Neural cell (in vitro differentiated cells): ENCODE results near the gene GPC5. TPM values are rescaled to one million over a fixed set of nuclear protein-coding genes. Genes with fewer than 3 reads are reported as not detected.
A peak's percentile ranks its signal among the peaks of the same experiment; 100 is the strongest.
"Not testable (repeated sequence)": the region's sequence is repeated elsewhere in the genome, so short reads cannot be mapped to it uniquely, and the experiment has no call there.

ENCODE experiments used
- H2AFZ ChIP-seq: fragments of 200-600, 300-800 bp; sonication (generic), shearing (Covaris generic); 2 replicates; pipeline ENCODE4 v1.6.0; 2014; ENCODE audit warnings: low read depth, mild to moderate bottlenecking, antibody characterized with exemption, low read length, moderate library complexity
- H3F3A ChIP-seq: fragments of 200-600 bp; shearing (Covaris generic); 2 replicates; pipeline ENCODE4 v1.6.1; 2016; ENCODE audit warnings: mild to moderate bottlenecking, moderate library complexity, mixed read lengths, antibody characterized with exemption, low read length; ENCODE audit not compliant: insufficient read depth, poor library complexity, severe bottlenecking
- H3K27ac ChIP-seq: fragments of 200-600, 300-800 bp; sonication (generic), shearing (Covaris generic); 2 replicates; pipeline ENCODE4 v1.5.1; 2014; ENCODE audit warnings: mild to moderate bottlenecking, low read length, moderate library complexity
- H3K27me3 ChIP-seq: fragments of 300-800, 200-600 bp; sonication (generic), shearing (Covaris generic); 2 replicates; pipeline ENCODE4 v1.6.0; 2014; ENCODE audit warnings: mild to moderate bottlenecking, low read depth, low read length, moderate library complexity; ENCODE audit not compliant: insufficient read depth
- H3K36me3 ChIP-seq: fragments of 300-800, 200-600 bp; sonication (generic), shearing (Covaris generic); 2 replicates; pipeline ENCODE4 v1.5.1; 2014; ENCODE audit warnings: mild to moderate bottlenecking, antibody characterized with exemption, low read length, moderate library complexity; ENCODE audit not compliant: insufficient read depth
- H3K4me2 ChIP-seq: fragments of 300-800, 200-600 bp; sonication (generic), shearing (Covaris generic); 2 replicates; pipeline ENCODE4 v1.6.0; 2014; ENCODE audit warnings: mild to moderate bottlenecking, low read length
- H3K4me3 ChIP-seq: fragments of 300-800, 200-600 bp; sonication (generic), shearing (Covaris generic); 2 replicates; pipeline ENCODE4 v1.5.1; 2014; ENCODE audit warnings: mild to moderate bottlenecking, low read length, moderate library complexity
- H3K79me2 ChIP-seq: fragments of 200-600 bp; shearing (Covaris generic); replicated peaks from 2 replicates; pipeline ENCODE4 v1.6.0; 2014; ENCODE audit warnings: mild to moderate bottlenecking, low read length, moderate library complexity; ENCODE audit not compliant: insufficient read depth
- H3K9ac ChIP-seq: fragments of 300-800, 200-600 bp; sonication (generic), shearing (Covaris generic); 2 replicates; pipeline ENCODE4 v1.6.1; 2016; ENCODE audit warnings: mild to moderate bottlenecking, low read length, mixed read lengths
- H3K9me2 ChIP-seq: fragments of 200-600 bp; shearing (Covaris generic); 2 replicates; pipeline ENCODE4 v1.6.1; 2016; ENCODE audit warnings: mild to moderate bottlenecking, low read length, mixed read lengths; ENCODE audit not compliant: insufficient read depth
- H3K9me3 ChIP-seq: fragments of 200-600, 300-800 bp; sonication (generic), shearing (Covaris generic); 2 replicates; pipeline ENCODE4 v1.6.1; 2016; ENCODE audit warnings: mild to moderate bottlenecking, mixed run types, low read length, moderate library complexity, mixed read lengths
- H4K20me1 ChIP-seq: fragments of 200-600 bp; shearing (Covaris generic); 2 replicates; pipeline ENCODE4 v1.6.1; 2016; ENCODE audit warnings: mild to moderate bottlenecking, mixed run types; ENCODE audit not compliant: insufficient read depth
- EP300 ChIP-seq: fragments of 450-650 bp; conservative IDR thresholded peaks from 2 replicates; pipeline ENCODE4 v1.6.1; 2014; ENCODE audit warnings: antibody characterized with exemption, mild to moderate bottlenecking, moderate library complexity; ENCODE audit not compliant: poor library complexity, severe bottlenecking
- EZH2 ChIP-seq: fragments of 200-600, 300-800 bp; shearing (Covaris generic), sonication (generic); IDR thresholded peaks from 2 replicates; pipeline ENCODE4 v1.6.1; 2014; ENCODE audit warnings: antibody characterized with exemption, low read length, borderline replicate concordance, mild to moderate bottlenecking; ENCODE audit not compliant: insufficient read depth, poor library complexity, severe bottlenecking
- MXI1 ChIP-seq: fragments of 450-650 bp; conservative IDR thresholded peaks from 2 replicates; pipeline ENCODE4 v1.6.1; 2014; ENCODE audit warnings: antibody characterized with exemption, mild to moderate bottlenecking; ENCODE audit not compliant: poor library complexity, severe bottlenecking
- POLR2AphosphoS5 ChIP-seq: IDR thresholded peaks from 2 replicates; pipeline ENCODE4 v1.6.1; 2012
- RAD21 ChIP-seq: fragments of 450-650 bp; conservative IDR thresholded peaks from 2 replicates; pipeline ENCODE4 v1.6.1; 2014; ENCODE audit warnings: antibody characterized with exemption, mild to moderate bottlenecking, moderate library complexity
- SMC3 ChIP-seq: fragments of 450-650 bp; conservative IDR thresholded peaks from 2 replicates; pipeline ENCODE4 v1.6.1; 2014; ENCODE audit warnings: antibody characterized with exemption, mild to moderate bottlenecking, moderate library complexity; ENCODE audit not compliant: poor library complexity
- TAF1 ChIP-seq: IDR thresholded peaks from 2 replicates; pipeline ENCODE4 v1.6.1; 2012; ENCODE audit warnings: low read depth
- polyA plus RNA-seq: library from polyadenylated mRNA; depleted of rRNA; stranded (reverse); fragments of >200 nt; gene quantifications from 2 replicates; pipeline ENCODE4 v1.2.3, GENCODE V29; 2014
- TF ChIP-seq, protein P1 (sequence below): IDR thresholded peaks from 2 replicates; pipeline ENCODE4 v1.6.1; 2012; ENCODE audit warnings: borderline replicate concordance
- TF ChIP-seq, protein P2 (sequence below): fragments of 450-650 bp; IDR thresholded peaks from 2 replicates; pipeline ENCODE4 v1.5.1; 2014; ENCODE audit warnings: antibody characterized with exemption, mild to moderate bottlenecking, moderate library complexity; ENCODE audit not compliant: poor library complexity, severe bottlenecking

The GPC5 gene
- polyA plus RNA-seq, 1 donor from 2014 or later, result 5.0 TPM

GRCh38 chr13:92537471-92537870 lies 1139.0 kb downstream of the GPC5 start:
- H3K9me3 ChIP-seq, result no peaks in the 10 kb centered on the region
- H3K79me2 ChIP-seq, result no peaks in the 10 kb centered on the region

GRCh38 chr13:92538164-92538563 lies 1139.7 kb downstream of the GPC5 start:
- no peak overlapping the region for H3K4me2 ChIP-seq
- H3K36me3 ChIP-seq, result no peaks in the 10 kb centered on the region
- no peaks in the 10 kb centered on the region for H3K79me2 ChIP-seq
- no peak overlapping the region for H3K9ac ChIP-seq
- H3K27ac ChIP-seq, result no peak overlapping the region
- no peaks in the 10 kb centered on the region for H4K20me1 ChIP-seq
- H3K9me3 ChIP-seq, result no peaks in the 10 kb centered on the region
- H3K9me2 ChIP-seq, result no peaks in the 10 kb centered on the region
- no peaks in the 10 kb centered on the region for H3K27me3 ChIP-seq
- no peaks in the 10 kb centered on the region for H3F3A ChIP-seq
- no peak overlapping the region for H3K4me3 ChIP-seq
- H2AFZ ChIP-seq, result no peak overlapping the region
- TF ChIP-seq EZH2, result no peak
- TF ChIP-seq SMC3, result no peak
- TF ChIP-seq MXI1, result no peak
- TF ChIP-seq TAF1, result no peak
- TF ChIP-seq, protein P1, sequence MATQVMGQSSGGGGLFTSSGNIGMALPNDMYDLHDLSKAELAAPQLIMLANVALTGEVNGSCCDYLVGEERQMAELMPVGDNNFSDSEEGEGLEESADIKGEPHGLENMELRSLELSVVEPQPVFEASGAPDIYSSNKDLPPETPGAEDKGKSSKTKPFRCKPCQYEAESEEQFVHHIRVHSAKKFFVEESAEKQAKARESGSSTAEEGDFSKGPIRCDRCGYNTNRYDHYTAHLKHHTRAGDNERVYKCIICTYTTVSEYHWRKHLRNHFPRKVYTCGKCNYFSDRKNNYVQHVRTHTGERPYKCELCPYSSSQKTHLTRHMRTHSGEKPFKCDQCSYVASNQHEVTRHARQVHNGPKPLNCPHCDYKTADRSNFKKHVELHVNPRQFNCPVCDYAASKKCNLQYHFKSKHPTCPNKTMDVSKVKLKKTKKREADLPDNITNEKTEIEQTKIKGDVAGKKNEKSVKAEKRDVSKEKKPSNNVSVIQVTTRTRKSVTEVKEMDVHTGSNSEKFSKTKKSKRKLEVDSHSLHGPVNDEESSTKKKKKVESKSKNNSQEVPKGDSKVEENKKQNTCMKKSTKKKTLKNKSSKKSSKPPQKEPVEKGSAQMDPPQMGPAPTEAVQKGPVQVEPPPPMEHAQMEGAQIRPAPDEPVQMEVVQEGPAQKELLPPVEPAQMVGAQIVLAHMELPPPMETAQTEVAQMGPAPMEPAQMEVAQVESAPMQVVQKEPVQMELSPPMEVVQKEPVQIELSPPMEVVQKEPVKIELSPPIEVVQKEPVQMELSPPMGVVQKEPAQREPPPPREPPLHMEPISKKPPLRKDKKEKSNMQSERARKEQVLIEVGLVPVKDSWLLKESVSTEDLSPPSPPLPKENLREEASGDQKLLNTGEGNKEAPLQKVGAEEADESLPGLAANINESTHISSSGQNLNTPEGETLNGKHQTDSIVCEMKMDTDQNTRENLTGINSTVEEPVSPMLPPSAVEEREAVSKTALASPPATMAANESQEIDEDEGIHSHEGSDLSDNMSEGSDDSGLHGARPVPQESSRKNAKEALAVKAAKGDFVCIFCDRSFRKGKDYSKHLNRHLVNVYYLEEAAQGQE, result no peak
- no peak for TF ChIP-seq RAD21
- TF ChIP-seq EP300, result no peak
- TF ChIP-seq, protein P2, sequence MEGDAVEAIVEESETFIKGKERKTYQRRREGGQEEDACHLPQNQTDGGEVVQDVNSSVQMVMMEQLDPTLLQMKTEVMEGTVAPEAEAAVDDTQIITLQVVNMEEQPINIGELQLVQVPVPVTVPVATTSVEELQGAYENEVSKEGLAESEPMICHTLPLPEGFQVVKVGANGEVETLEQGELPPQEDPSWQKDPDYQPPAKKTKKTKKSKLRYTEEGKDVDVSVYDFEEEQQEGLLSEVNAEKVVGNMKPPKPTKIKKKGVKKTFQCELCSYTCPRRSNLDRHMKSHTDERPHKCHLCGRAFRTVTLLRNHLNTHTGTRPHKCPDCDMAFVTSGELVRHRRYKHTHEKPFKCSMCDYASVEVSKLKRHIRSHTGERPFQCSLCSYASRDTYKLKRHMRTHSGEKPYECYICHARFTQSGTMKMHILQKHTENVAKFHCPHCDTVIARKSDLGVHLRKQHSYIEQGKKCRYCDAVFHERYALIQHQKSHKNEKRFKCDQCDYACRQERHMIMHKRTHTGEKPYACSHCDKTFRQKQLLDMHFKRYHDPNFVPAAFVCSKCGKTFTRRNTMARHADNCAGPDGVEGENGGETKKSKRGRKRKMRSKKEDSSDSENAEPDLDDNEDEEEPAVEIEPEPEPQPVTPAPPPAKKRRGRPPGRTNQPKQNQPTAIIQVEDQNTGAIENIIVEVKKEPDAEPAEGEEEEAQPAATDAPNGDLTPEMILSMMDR, result no peak
- no peak for TF ChIP-seq POLR2AphosphoS5

More at GRCh38 chr13:92537471-92537870, 1139.0 kb downstream of the GPC5 start:
- H4K20me1 ChIP-seq, result no peaks in the 10 kb centered on the region
- H3K9me2 ChIP-seq, result no peaks in the 10 kb centered on the region
- H3F3A ChIP-seq, result no peaks in the 10 kb centered on the region
- H3K27ac ChIP-seq, result no peak overlapping the region
- H3K4me3 ChIP-seq, result no peak overlapping the region
- TF ChIP-seq EP300 (peak; percentile 28), SMC3 (no peak), EZH2 (no peak)
- TF ChIP-seq, protein P1, result no peak
- H2AFZ ChIP-seq, result no peak overlapping the region
- H3K36me3 ChIP-seq, result no peaks in the 10 kb centered on the region
- H3K27me3 ChIP-seq, result no peaks in the 10 kb centered on the region
- H3K9ac ChIP-seq, result no peak overlapping the region
- no peak overlapping the region for H3K4me2 ChIP-seq

GRCh38 chr13:92539148-92539547 lies 1140.7 kb downstream of the GPC5 start:
- not testable (repeated sequence) for H3K27me3 ChIP-seq, H3K9ac ChIP-seq, H4K20me1 ChIP-seq, H2AFZ ChIP-seq, H3K27ac ChIP-seq, H3K9me3 ChIP-seq, H3K4me3 ChIP-seq, H3K4me2 ChIP-seq, H3K36me3 ChIP-seq, H3K79me2 ChIP-seq, H3F3A ChIP-seq, H3K9me2 ChIP-seq
